GM21367 (cell line): Measurements from ENCODE around the gene PLCB2.

Source experiments
- ATAC-seq: cut with Tn5 transposase; IDR thresholded peaks from one replicate; pipeline ENCODE4 v1.9.1; 2021; ENCODE audit not compliant: unreplicated experiment

The PLCB2 gene

GRCh38 chr15:40307421-40308211, at the start of gene PLCB2:
Gene PLCB2, minus strand, starts transcription at chr15:40307935. Its CDS starts 263 bp downstream, at chr15:40307672.
- peak; percentile 47 for ATAC-seq

GRCh38 chr15:40357246-40357645, 49.5 kb upstream of the PLCB2 start:
- ATAC-seq: no peak

GRCh38 chr15:40355976-40356585, 48.3 kb upstream of the PLCB2 start:
- ATAC-seq: no peak

GRCh38 chr15:40354408-40355171, 46.9 kb upstream of the PLCB2 start:
- ATAC-seq: no peak

GRCh38 chr15:40353697-40354096, 46.0 kb upstream of the PLCB2 start:
- ATAC-seq: no peak

- ATAC-seq: no peak
Observed at GRCh38 chr15:40352281-40352901, 44.7 kb upstream of the PLCB2 start.

- no peak for ATAC-seq
Observed at GRCh38 chr15:40349163-40349562, 41.4 kb upstream of the PLCB2 start.

GRCh38 chr15:40348474-40348870, 40.7 kb upstream of the PLCB2 start:
- no peak for ATAC-seq

GRCh38 chr15:40347559-40348473, 40.1 kb upstream of the PLCB2 start:
- ATAC-seq: no peak

GRCh38 chr15:40346579-40347558, 39.1 kb upstream of the PLCB2 start:
- no peak for ATAC-seq

- no peak for ATAC-seq
Observed at GRCh38 chr15:40345867-40346578, 38.3 kb upstream of the PLCB2 start.

GRCh38 chr15:40345225-40345866, 37.6 kb upstream of the PLCB2 start:
- no peak for ATAC-seq

- ATAC-seq: no peak
Observed at GRCh38 chr15:40344631-40345120, 36.9 kb upstream of the PLCB2 start.

GRCh38 chr15:40344217-40344616, 36.5 kb upstream of the PLCB2 start:
- no peak for ATAC-seq

- no peak for ATAC-seq
Observed at GRCh38 chr15:40343512-40343911, 35.8 kb upstream of the PLCB2 start.

- no peak for ATAC-seq
Observed at GRCh38 chr15:40342416-40343320, 34.9 kb upstream of the PLCB2 start.
